ENCODE results near the gene HGD. TPM values are rescaled to one million over a fixed set of nuclear protein-coding genes. Genes with fewer than 3 reads are reported as not detected.

HGD gene
- total RNA-seq, 1 experiment from 2014 or later, result 0.59 TPM

DNA sequence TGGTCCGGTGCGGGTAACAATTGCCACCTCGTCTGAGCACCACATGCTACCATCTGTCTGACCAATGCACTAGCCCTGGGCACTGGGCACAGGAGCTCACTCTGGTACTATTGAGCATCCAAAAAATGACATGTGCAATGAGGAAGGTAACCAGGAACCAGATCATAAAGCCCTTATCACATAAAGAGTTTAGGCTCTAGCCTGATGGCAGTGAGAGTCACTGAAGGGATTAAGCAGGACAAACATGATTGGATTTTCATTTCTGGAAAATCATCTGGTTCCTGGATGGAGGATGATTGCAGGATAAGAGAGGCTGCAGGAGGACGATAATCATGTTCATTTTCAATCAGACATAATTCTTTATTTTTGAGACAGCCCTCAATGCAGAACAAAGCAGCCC is 73.5 kb downstream of the HGD start:
- no peaks in the 10 kb centered on the region for H3K4me1 ChIP-seq (ENCODE audit: control insufficient read depth in 1 of 2, insufficient read depth in 2 of 2, low read length in 2 of 2)
- H2AFZ ChIP-seq (ENCODE audit: low read depth, low read length, poor library complexity, severe bottlenecking), result no peak overlapping the region
- H3K36me3 ChIP-seq (ENCODE audit: control insufficient read depth in 1 of 2, insufficient read depth in 2 of 2, low read length in 2 of 2), result no peaks in the 10 kb centered on the region
- no peak overlapping the region for H3K9ac ChIP-seq (ENCODE audit: low read length)
- ChIA-PET POLR2A (no interaction called here), RAD21 (ENCODE audit: low non-redundant PET in 1 of 2, low total read pairs in 2 of 2, uncharacterized antibody in 2 of 2, unreplicated experiment in 2 of 2) (no interaction called here), CTCF (no interaction called here)
- H3K79me2 ChIP-seq (ENCODE audit: insufficient read depth, low read length), result no peaks in the 10 kb centered on the region
- H3K27me3 ChIP-seq (ENCODE audit: insufficient read depth, low read length), result no peaks in the 10 kb centered on the region
- intact Hi-C loops (cut with micrococcal nuclease), result no loop called here
- no peaks in the 10 kb centered on the region for H3K9me3 ChIP-seq (ENCODE audit: control insufficient read depth in 1 of 2, insufficient read depth in 1 of 2, low read depth in 1 of 2, low read length in 2 of 2)
- TF ChIP-seq CEBPB (IDR thresholded peaks at IDR 0.05; ENCODE audit: low read depth) (no peak), CBX3 (IDR thresholded peaks at IDR 0.05; ENCODE audit: low read depth) (no peak), POLR2AphosphoS5 (IDR thresholded peaks at IDR 0.05; ENCODE audit: low read depth, low read length) (no peak), EZH2phosphoT487 (IDR thresholded peaks at IDR 0.05; ENCODE audit: borderline replicate concordance) (no peak), SP1 (IDR thresholded peaks at IDR 0.05; ENCODE audit: low read depth) (no peak), SRF (IDR thresholded peaks at IDR 0.05; ENCODE audit: low read depth) (no peak), ZNF274 (IDR thresholded peaks at IDR 0.05; ENCODE audit: low read depth, low read length) (no peak), JUND (IDR thresholded peaks at IDR 0.05) (no peak), YY1 (IDR thresholded peaks at IDR 0.05; ENCODE audit: extremely low read depth, insufficient replicate concordance, low read depth, low read length) (no peak), EGR1 (IDR thresholded peaks at IDR 0.05; ENCODE audit: low read depth) (no peak), FOSL1 (IDR thresholded peaks at IDR 0.05; ENCODE audit: low read depth) (no peak), ZFX (IDR thresholded peaks at IDR 0.05) (no peak), EZH2 (IDR thresholded peaks at IDR 0.05) (no peak), ELF1 (IDR thresholded peaks at IDR 0.05; ENCODE audit: borderline replicate concordance, low read depth) (no peak), POLR2A (IDR thresholded peaks at IDR 0.05; ENCODE audit: borderline replicate concordance, extremely low read depth, insufficient read depth, insufficient read length) (no peak)
- TF ChIP-seq, protein P1, sequence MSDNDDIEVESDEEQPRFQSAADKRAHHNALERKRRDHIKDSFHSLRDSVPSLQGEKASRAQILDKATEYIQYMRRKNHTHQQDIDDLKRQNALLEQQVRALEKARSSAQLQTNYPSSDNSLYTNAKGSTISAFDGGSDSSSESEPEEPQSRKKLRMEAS (IDR thresholded peaks at IDR 0.05), result no peak
- TF ChIP-seq, protein P2, sequence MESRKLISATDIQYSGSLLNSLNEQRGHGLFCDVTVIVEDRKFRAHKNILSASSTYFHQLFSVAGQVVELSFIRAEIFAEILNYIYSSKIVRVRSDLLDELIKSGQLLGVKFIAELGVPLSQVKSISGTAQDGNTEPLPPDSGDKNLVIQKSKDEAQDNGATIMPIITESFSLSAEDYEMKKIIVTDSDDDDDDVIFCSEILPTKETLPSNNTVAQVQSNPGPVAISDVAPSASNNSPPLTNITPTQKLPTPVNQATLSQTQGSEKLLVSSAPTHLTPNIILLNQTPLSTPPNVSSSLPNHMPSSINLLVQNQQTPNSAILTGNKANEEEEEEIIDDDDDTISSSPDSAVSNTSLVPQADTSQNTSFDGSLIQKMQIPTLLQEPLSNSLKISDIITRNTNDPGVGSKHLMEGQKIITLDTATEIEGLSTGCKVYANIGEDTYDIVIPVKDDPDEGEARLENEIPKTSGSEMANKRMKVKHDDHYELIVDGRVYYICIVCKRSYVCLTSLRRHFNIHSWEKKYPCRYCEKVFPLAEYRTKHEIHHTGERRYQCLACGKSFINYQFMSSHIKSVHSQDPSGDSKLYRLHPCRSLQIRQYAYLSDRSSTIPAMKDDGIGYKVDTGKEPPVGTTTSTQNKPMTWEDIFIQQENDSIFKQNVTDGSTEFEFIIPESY (IDR thresholded peaks at IDR 0.05; ENCODE audit: extremely low read depth, insufficient replicate concordance, low read length), result no peak
- TF ChIP-seq, protein P3, sequence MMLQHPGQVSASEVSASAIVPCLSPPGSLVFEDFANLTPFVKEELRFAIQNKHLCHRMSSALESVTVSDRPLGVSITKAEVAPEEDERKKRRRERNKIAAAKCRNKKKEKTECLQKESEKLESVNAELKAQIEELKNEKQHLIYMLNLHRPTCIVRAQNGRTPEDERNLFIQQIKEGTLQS (IDR thresholded peaks at IDR 0.05), result no peak
- TF ChIP-seq, protein P4, sequence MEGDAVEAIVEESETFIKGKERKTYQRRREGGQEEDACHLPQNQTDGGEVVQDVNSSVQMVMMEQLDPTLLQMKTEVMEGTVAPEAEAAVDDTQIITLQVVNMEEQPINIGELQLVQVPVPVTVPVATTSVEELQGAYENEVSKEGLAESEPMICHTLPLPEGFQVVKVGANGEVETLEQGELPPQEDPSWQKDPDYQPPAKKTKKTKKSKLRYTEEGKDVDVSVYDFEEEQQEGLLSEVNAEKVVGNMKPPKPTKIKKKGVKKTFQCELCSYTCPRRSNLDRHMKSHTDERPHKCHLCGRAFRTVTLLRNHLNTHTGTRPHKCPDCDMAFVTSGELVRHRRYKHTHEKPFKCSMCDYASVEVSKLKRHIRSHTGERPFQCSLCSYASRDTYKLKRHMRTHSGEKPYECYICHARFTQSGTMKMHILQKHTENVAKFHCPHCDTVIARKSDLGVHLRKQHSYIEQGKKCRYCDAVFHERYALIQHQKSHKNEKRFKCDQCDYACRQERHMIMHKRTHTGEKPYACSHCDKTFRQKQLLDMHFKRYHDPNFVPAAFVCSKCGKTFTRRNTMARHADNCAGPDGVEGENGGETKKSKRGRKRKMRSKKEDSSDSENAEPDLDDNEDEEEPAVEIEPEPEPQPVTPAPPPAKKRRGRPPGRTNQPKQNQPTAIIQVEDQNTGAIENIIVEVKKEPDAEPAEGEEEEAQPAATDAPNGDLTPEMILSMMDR (IDR thresholded peaks at IDR 0.05 in 2 of 3, conservative IDR thresholded peaks at IDR 0.05 in 1 of 3; ENCODE audit: borderline replicate concordance in 1 of 3, insufficient read depth in 1 of 3, low read depth in 2 of 3, low read length in 2 of 3), result no peak
- TF ChIP-seq, protein P5, sequence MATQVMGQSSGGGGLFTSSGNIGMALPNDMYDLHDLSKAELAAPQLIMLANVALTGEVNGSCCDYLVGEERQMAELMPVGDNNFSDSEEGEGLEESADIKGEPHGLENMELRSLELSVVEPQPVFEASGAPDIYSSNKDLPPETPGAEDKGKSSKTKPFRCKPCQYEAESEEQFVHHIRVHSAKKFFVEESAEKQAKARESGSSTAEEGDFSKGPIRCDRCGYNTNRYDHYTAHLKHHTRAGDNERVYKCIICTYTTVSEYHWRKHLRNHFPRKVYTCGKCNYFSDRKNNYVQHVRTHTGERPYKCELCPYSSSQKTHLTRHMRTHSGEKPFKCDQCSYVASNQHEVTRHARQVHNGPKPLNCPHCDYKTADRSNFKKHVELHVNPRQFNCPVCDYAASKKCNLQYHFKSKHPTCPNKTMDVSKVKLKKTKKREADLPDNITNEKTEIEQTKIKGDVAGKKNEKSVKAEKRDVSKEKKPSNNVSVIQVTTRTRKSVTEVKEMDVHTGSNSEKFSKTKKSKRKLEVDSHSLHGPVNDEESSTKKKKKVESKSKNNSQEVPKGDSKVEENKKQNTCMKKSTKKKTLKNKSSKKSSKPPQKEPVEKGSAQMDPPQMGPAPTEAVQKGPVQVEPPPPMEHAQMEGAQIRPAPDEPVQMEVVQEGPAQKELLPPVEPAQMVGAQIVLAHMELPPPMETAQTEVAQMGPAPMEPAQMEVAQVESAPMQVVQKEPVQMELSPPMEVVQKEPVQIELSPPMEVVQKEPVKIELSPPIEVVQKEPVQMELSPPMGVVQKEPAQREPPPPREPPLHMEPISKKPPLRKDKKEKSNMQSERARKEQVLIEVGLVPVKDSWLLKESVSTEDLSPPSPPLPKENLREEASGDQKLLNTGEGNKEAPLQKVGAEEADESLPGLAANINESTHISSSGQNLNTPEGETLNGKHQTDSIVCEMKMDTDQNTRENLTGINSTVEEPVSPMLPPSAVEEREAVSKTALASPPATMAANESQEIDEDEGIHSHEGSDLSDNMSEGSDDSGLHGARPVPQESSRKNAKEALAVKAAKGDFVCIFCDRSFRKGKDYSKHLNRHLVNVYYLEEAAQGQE (IDR thresholded peaks at IDR 0.05; ENCODE audit: low read depth), result no peak
- BruUV-seq (replicated peaks), result no TSS peak
- no peaks in the 10 kb centered on the region for H4K20me1 ChIP-seq (ENCODE audit: insufficient read depth)
- no peak overlapping the region for H3K4me2 ChIP-seq (ENCODE audit: low read length)
- no peak for ATAC-seq
- DNase-seq (ENCODE audit: low read depth, low spot score), result no peak
- no peak overlapping the region for H3K4me3 ChIP-seq (replicated peaks in 1 of 2; ENCODE audit: low read depth in 1 of 2, low read length in 2 of 2)
- no peaks in the 10 kb centered on the region for H3K9me2 ChIP-seq (ENCODE audit: insufficient read depth)
- no peak overlapping the region for H3K27ac ChIP-seq (ENCODE audit: low read depth, low read length)
